K562 (cell line): ENCODE measurements around the gene ZNF195. TPM values are rescaled to one million over a fixed set of nuclear protein-coding genes. Genes with fewer than 3 reads are reported as not detected.

ENCODE experiments used
- CXXC5 ChIP-seq: fragments of 250-450 bp; sonication (Bioruptor Pico); IDR thresholded peaks from 2 replicates; pipeline ENCODE4 v1.8.0; 2022; ENCODE audit warnings: inconsistent platforms, mild to moderate bottlenecking, moderate library complexity
- ELK1 ChIP-seq: sonication (generic); formaldehyde crosslinking; IDR thresholded peaks from 2 replicates; pipeline ENCODE4 v1.8.1; 2022; ENCODE audit warnings: missing genetic modification reagents
- L3MBTL2 ChIP-seq: fragments of 450-650 bp; IDR thresholded peaks from 2 replicates; pipeline ENCODE4 v1.6.1; 2016; ENCODE audit warnings: mild to moderate bottlenecking, moderate library complexity
- RB1 ChIP-seq: fragments of 450-650 bp; IDR thresholded peaks from 2 replicates; pipeline ENCODE4 v1.6.1; 2017; ENCODE audit warnings: low read depth, mild to moderate bottlenecking
- RBM25 ChIP-seq: fragments of 200-400 bp; formaldehyde crosslinking; IDR thresholded peaks from 2 replicates; pipeline ENCODE4 v1.6.1; 2018; ENCODE audit warnings: low read length, low read depth, moderate library complexity; ENCODE audit not compliant: severe bottlenecking
- RUNX1 ChIP-seq: sonication (generic); IDR thresholded peaks from 2 replicates; pipeline ENCODE4 v1.6.1; 2016; ENCODE audit warnings: antibody characterized with exemption, low read depth
- SREBF1 ChIP-seq: fragments of 150-350 bp; IDR thresholded peaks from 2 replicates; pipeline ENCODE4 v1.6.1; 2014; ENCODE audit warnings: antibody characterized with exemption, low read depth, low read length, borderline replicate concordance
- TAF7 ChIP-seq: fragments of 450-650 bp; IDR thresholded peaks from 2 replicates; pipeline ENCODE4 v1.6.1; 2016; ENCODE audit warnings: missing genetic modification characterization, missing compliant biosample characterization
- THAP12 ChIP-seq: fragments of 250-450 bp; sonication (Bioruptor Pico); IDR thresholded peaks from 2 replicates; pipeline ENCODE4 v1.9.0; 2021; ENCODE audit warnings: mild to moderate bottlenecking, inconsistent platforms
- ZBTB17 ChIP-seq: fragments of 450-650 bp; formaldehyde crosslinking; IDR thresholded peaks from 2 replicates; pipeline ENCODE4 v1.4.0; 2020; ENCODE audit warnings: mild to moderate bottlenecking
- ZKSCAN3 ChIP-seq: fragments of 250-450 bp; sonication (Bioruptor Pico); IDR thresholded peaks from 2 replicates; pipeline ENCODE4 v1.4.0; 2020
- ZNF395 ChIP-seq: fragments of 200-800 bp; sonication (Bioruptor generic); IDR thresholded peaks from 2 replicates; pipeline ENCODE4 v1.6.1; 2017; ENCODE audit warnings: missing genetic modification characterization, missing compliant biosample characterization
- ZNF717 ChIP-seq: fragments of 250-450 bp; sonication (Bioruptor Pico); IDR thresholded peaks from 2 replicates; pipeline ENCODE4 v1.5.0; 2021
- polyA plus RNA-seq, 8 experiments: library from polyadenylated mRNA; depleted of rRNA in 4 of 8; stranded (reverse) in 5 of 8; unstranded in 3 of 8; fragments of >200 nt; fragmentation: Nextera tagmentation in 2 of 8; fragmentation: Illumina TruSeq in 1 of 8; extraction: Ambion mirVana in 2 of 8; extraction: Trizol in 1 of 8; gene quantifications; 2 replicates each; pipeline versions ENCODE4 v1.2.1 to v1.2.3, GENCODE V29; 2011 to 2014; ENCODE audit warnings: inconsistent platforms in 1 of 8, missing spikeins in 1 of 8
- total RNA-seq, 7 experiments: library from RNA; depleted of rRNA in 6 of 7; stranded (reverse); fragments of >200 nt in 6 of 7; fragmentation: Illumina TruSeq in 2 of 7; extraction: Trizol in 2 of 7; gene quantifications; 2 replicates each; pipeline versions ENCODE4 v1.2.1 to v1.2.3, GENCODE V29; 2011 to 2021; ENCODE audit warnings: low replicate concordance in 1 of 7
- TF ChIP-seq, protein P1 (sequence below): IDR thresholded peaks from 2 replicates; pipeline ENCODE4 v1.6.1; 2016; ENCODE audit warnings: missing genetic modification characterization, missing compliant biosample characterization
- TF ChIP-seq, protein P2 (sequence below): fragments of 450-650 bp; IDR thresholded peaks from 2 replicates; pipeline ENCODE4 v1.6.1; 2017; ENCODE audit warnings: antibody characterized with exemption
- TF ChIP-seq, protein P3 (sequence below): fragments of 250-450 bp; sonication (Bioruptor Pico); IDR thresholded peaks from 2 replicates; pipeline ENCODE4 v1.4.0; 2020; ENCODE audit warnings: mild to moderate bottlenecking, moderate library complexity, borderline replicate concordance

The ZNF195 gene
- total and polyA plus RNA-seq, 9 of the 15 experiments (the other 6 are each of a cell fraction or from before 2014, with no cell fraction given), result 42.1 to 75.5 (median 60.4) TPM

GRCh38 chr11:3345736-3346135, 33.2 kb downstream of the ZNF195 start (continued):
- no peak for TF ChIP-seq ZKSCAN3
- no peak for TF ChIP-seq SREBF1
- TF ChIP-seq, protein P1, sequence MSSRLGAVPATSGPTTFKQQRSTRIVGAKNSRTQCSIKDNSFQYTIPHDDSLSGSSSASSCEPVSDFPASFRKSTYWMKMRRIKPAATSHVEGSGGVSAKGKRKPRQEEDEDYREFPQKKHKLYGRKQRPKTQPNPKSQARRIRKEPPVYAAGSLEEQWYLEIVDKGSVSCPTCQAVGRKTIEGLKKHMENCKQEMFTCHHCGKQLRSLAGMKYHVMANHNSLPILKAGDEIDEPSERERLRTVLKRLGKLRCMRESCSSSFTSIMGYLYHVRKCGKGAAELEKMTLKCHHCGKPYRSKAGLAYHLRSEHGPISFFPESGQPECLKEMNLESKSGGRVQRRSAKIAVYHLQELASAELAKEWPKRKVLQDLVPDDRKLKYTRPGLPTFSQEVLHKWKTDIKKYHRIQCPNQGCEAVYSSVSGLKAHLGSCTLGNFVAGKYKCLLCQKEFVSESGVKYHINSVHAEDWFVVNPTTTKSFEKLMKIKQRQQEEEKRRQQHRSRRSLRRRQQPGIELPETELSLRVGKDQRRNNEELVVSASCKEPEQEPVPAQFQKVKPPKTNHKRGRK (tag), result no peak
- TF ChIP-seq RBM25, result peak; percentile 3
- TF ChIP-seq ZNF395, result no peak
- no peak for TF ChIP-seq RB1
- no peak for TF ChIP-seq THAP12
- TF ChIP-seq, protein P2, sequence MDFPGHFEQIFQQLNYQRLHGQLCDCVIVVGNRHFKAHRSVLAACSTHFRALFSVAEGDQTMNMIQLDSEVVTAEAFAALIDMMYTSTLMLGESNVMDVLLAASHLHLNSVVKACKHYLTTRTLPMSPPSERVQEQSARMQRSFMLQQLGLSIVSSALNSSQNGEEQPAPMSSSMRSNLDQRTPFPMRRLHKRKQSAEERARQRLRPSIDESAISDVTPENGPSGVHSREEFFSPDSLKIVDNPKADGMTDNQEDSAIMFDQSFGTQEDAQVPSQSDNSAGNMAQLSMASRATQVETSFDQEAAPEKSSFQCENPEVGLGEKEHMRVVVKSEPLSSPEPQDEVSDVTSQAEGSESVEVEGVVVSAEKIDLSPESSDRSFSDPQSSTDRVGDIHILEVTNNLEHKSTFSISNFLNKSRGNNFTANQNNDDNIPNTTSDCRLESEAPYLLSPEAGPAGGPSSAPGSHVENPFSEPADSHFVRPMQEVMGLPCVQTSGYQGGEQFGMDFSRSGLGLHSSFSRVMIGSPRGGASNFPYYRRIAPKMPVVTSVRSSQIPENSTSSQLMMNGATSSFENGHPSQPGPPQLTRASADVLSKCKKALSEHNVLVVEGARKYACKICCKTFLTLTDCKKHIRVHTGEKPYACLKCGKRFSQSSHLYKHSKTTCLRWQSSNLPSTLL, result no peak
- TF ChIP-seq ZBTB17 (CRISPR knock-in tag), result no peak
- TF ChIP-seq TAF7 (tag), result no peak
- no peak for TF ChIP-seq CXXC5
- TF ChIP-seq, protein P3, sequence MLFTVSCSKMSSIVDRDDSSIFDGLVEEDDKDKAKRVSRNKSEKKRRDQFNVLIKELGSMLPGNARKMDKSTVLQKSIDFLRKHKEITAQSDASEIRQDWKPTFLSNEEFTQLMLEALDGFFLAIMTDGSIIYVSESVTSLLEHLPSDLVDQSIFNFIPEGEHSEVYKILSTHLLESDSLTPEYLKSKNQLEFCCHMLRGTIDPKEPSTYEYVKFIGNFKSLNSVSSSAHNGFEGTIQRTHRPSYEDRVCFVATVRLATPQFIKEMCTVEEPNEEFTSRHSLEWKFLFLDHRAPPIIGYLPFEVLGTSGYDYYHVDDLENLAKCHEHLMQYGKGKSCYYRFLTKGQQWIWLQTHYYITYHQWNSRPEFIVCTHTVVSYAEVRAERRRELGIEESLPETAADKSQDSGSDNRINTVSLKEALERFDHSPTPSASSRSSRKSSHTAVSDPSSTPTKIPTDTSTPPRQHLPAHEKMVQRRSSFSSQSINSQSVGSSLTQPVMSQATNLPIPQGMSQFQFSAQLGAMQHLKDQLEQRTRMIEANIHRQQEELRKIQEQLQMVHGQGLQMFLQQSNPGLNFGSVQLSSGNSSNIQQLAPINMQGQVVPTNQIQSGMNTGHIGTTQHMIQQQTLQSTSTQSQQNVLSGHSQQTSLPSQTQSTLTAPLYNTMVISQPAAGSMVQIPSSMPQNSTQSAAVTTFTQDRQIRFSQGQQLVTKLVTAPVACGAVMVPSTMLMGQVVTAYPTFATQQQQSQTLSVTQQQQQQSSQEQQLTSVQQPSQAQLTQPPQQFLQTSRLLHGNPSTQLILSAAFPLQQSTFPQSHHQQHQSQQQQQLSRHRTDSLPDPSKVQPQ (CRISPR knock-in tag), result no peak
- no peak for TF ChIP-seq RUNX1
- TF ChIP-seq ZNF717 (CRISPR knock-in tag), result no peak
- TF ChIP-seq L3MBTL2, result peak; percentile 54
- TF ChIP-seq ELK1 (CRISPR knock-in tag), result no peak
